A549 (cell line): ENCODE results near the gene MINPP1. TPM values are rescaled to one million over a fixed set of nuclear protein-coding genes. Genes with fewer than 3 reads are reported as not detected.
A peak's percentile ranks its signal among the peaks of the same experiment; 100 is the strongest.

Source experiments
- ATAC-seq, 2 experiments: fragments of 200-7000 bp in 1 of 2; fragments of >200 bp in 1 of 2; cut with Nextera tagmentation in 1 of 2; cut with Tn5 transposase in 1 of 2; 3 replicates each; pipeline versions ENCODE4 v1.8.0 to v1.9.1; 2018 to 2020; ENCODE audit warnings: mild to moderate bottlenecking in 1 of 2, moderate library complexity in 1 of 2
- CTCF ChIA-PET: fragments of 300-600 bp; sonication (Branson Sonifier 250); formaldehyde crosslinking; extraction: SDS; loops from one replicate; lab custom pipeline; 2021; ENCODE audit warnings: antibody characterized with exemption, inconsistent platforms; lab: Yijun Ruan, JAX
- POLR2A ChIA-PET: fragments of 350-600 bp; formaldehyde crosslinking; extraction: SDS; loops from one replicate; lab custom pipeline; 2021; ENCODE audit warnings: antibody characterized with exemption, inconsistent platforms; lab: Yijun Ruan, JAX
- DNase-seq, 2 experiments: peaks; one replicate each; pipeline versions ENCODE4 v3.0.0 to v3.0.0-alpha.2; 2011 to 2016; ENCODE audit warnings: low read depth in 1 of 2, low spot score in 1 of 2
- FAIRE-seq: peaks from 2 replicates; lab custom pipeline; 2011; peaks lifted over from hg19 to GRCh38; lab: Jason Lieb, UNC
- H3K27ac ChIP-seq, 2 experiments: fragments of >200 bp; sonication (Bioruptor Twin); formaldehyde crosslinking; 3 replicates each; pipeline ENCODE4 v1.5.1; 2016 to 2017
- H3K4me1 ChIP-seq: fragments of >200 bp; sonication (Bioruptor Twin); formaldehyde crosslinking; 3 replicates; pipeline ENCODE4 v1.6.1; 2016
- H3K4me2 ChIP-seq: fragments of >200 bp; sonication (Bioruptor Twin); formaldehyde crosslinking; 3 replicates; pipeline ENCODE4 v1.6.1; 2016
- H3K4me3 ChIP-seq: fragments of >200 bp; sonication (Bioruptor Twin); formaldehyde crosslinking; 3 replicates; pipeline ENCODE4 v1.5.1; 2016
- H3K9me3 ChIP-seq: fragments of >200 bp; sonication (Bioruptor Twin); formaldehyde crosslinking; 3 replicates; pipeline ENCODE4 v1.6.1; 2016
- CBX2 ChIP-seq: fragments of 200-600 bp; sonication (generic); IDR thresholded peaks from 2 replicates; pipeline ENCODE4 v1.6.1; 2016; ENCODE audit warnings: low read depth, mild to moderate bottlenecking, borderline replicate concordance
- CEBPB ChIP-seq, 2 experiments: fragments of >200 bp in 1 of 2; sonication (Bioruptor Twin) in 1 of 2; formaldehyde crosslinking in 1 of 2; IDR thresholded peaks; 2 replicates each; pipeline ENCODE4 v1.6.1; 2012 to 2016
- CHD2 ChIP-seq: fragments of 150-350 bp; IDR thresholded peaks from 2 replicates; pipeline ENCODE4 v1.6.1; 2014; ENCODE audit warnings: low read length; ENCODE audit not compliant: partially characterized antibody
- EHMT2 ChIP-seq: fragments of 200-600 bp; sonication (generic); IDR thresholded peaks from 2 replicates; pipeline ENCODE4 v1.6.1; 2016; ENCODE audit warnings: antibody characterized with exemption, low read depth, mild to moderate bottlenecking, moderate library complexity
- EP300 ChIP-seq, 2 experiments: fragments of >200 bp; sonication (Bioruptor Twin); formaldehyde crosslinking; IDR thresholded peaks; 2 replicates in 1 of 2; 3 replicates in 1 of 2; pipeline ENCODE4 v1.6.1; 2016 to 2017
- ESRRA ChIP-seq: fragments of 150-350 bp; IDR thresholded peaks from 2 replicates; pipeline ENCODE4 v1.6.1; 2014; ENCODE audit warnings: mild to moderate bottlenecking, low read length, borderline replicate concordance
- FOSB ChIP-seq: fragments of 250-450 bp; sonication (Bioruptor Pico); IDR thresholded peaks from 2 replicates; pipeline ENCODE4 v1.5.0; 2020; ENCODE audit warnings: mild to moderate bottlenecking, moderate library complexity
- GATA3 ChIP-seq: IDR thresholded peaks from 2 replicates; pipeline ENCODE4 v1.6.1; 2012; ENCODE audit warnings: borderline replicate concordance
- HEYL ChIP-seq: fragments of 250-450 bp; sonication (Bioruptor Pico); IDR thresholded peaks from 2 replicates; pipeline ENCODE4 v1.8.0; 2021; ENCODE audit warnings: mild to moderate bottlenecking, moderate library complexity
- HOXA7 ChIP-seq: fragments of 250-450 bp; sonication (Bioruptor Pico); IDR thresholded peaks from 2 replicates; pipeline ENCODE4 v1.5.0; 2020; ENCODE audit warnings: mild to moderate bottlenecking, moderate library complexity
- JUN ChIP-seq, 2 experiments: fragments of >200 bp; sonication (Bioruptor Twin); formaldehyde crosslinking; IDR thresholded peaks; 2 replicates in 1 of 2; 3 replicates in 1 of 2; pipeline ENCODE4 v1.6.1; 2016 to 2017
- JUNB ChIP-seq: fragments of >200 bp; sonication (Bioruptor Twin); formaldehyde crosslinking; IDR thresholded peaks from 2 replicates; pipeline ENCODE4 v1.6.1; 2016
- PHF8 ChIP-seq: fragments of 200-600 bp; sonication (generic); IDR thresholded peaks from 2 replicates; pipeline ENCODE4 v1.6.1; 2016; ENCODE audit warnings: low read depth, mild to moderate bottlenecking, antibody characterized with exemption, moderate library complexity, borderline replicate concordance
- POLR2A ChIP-seq: IDR thresholded peaks from 2 replicates; pipeline ENCODE4 v1.6.1; 2012; ENCODE audit warnings: mild to moderate bottlenecking, low read length
- RAD21 ChIP-seq, 2 experiments: fragments of >200 bp in 1 of 2; sonication (Bioruptor Twin) in 1 of 2; formaldehyde crosslinking in 1 of 2; IDR thresholded peaks in 1 of 2; conservative IDR thresholded peaks in 1 of 2; 2 replicates in 1 of 2; 3 replicates in 1 of 2; pipeline ENCODE4 v1.6.1; 2012 to 2018; ENCODE audit warnings: inconsistent platforms in 1 of 2
- RARB ChIP-seq: fragments of 250-450 bp; sonication (Bioruptor Pico); IDR thresholded peaks from 2 replicates; pipeline ENCODE4 v1.8.0; 2021; ENCODE audit warnings: mild to moderate bottlenecking, moderate library complexity
- RFX5 ChIP-seq: fragments of 450-650 bp; IDR thresholded peaks from 2 replicates; pipeline ENCODE4 v1.7.1; 2014; ENCODE audit warnings: antibody characterized with exemption, mild to moderate bottlenecking, moderate library complexity
- RNF2 ChIP-seq: fragments of 200-600 bp; sonication (generic); IDR thresholded peaks from 2 replicates; pipeline ENCODE4 v1.6.1; 2016; ENCODE audit warnings: low read depth, mild to moderate bottlenecking, antibody characterized with exemption, moderate library complexity, borderline replicate concordance
- SMC3 ChIP-seq: fragments of >200 bp; sonication (Bioruptor Twin); formaldehyde crosslinking; IDR thresholded peaks from 3 replicates; pipeline ENCODE4 v1.6.1; 2018; ENCODE audit warnings: inconsistent platforms
- ZFP36 ChIP-seq: fragments of 450-650 bp; IDR thresholded peaks from 2 replicates; pipeline ENCODE4 v1.6.1; 2014; ENCODE audit warnings: borderline replicate concordance; ENCODE audit not compliant: partially characterized antibody
- WGBS: methylation state at CpG from one replicate; pipeline ENCODE4 v1.1.6; 2017; ENCODE audit errors: missing lambda C conversion rate; 5-methylcytosine and 5-hydroxymethylcytosine counted together
- polyA plus RNA-seq, 4 experiments: library from polyadenylated mRNA; depleted of rRNA in 3 of 4; stranded (reverse); fragments of >200 nt; fragmentation: RNase III in 1 of 4; extraction: RNeasy Plus Mini Kit Qiagen cat#74134 plus additional on column Dnase treatment in 1 of 4; gene quantifications; 2 replicates in 3 of 4; 3 replicates in 1 of 4; pipeline ENCODE4 v1.2.3, GENCODE V29; 2011 to 2017
- TF ChIP-seq, protein P1 (sequence below): IDR thresholded peaks from 2 replicates; pipeline ENCODE4 v1.6.1; 2012
- TF ChIP-seq, protein P2 (sequence below): IDR thresholded peaks from 2 replicates; pipeline ENCODE4 v1.6.1; 2012
- TF ChIP-seq, protein P3 (sequence below): IDR thresholded peaks from 2 replicates; pipeline ENCODE4 v1.6.1; 2012; ENCODE audit warnings: low read depth, borderline replicate concordance
- TF ChIP-seq, protein P4 (sequence below): fragments of 450-650 bp; IDR thresholded peaks from 2 replicates; pipeline ENCODE4 v1.6.1; 2014; ENCODE audit warnings: antibody characterized with exemption
- TF ChIP-seq, protein P5 (sequence below): fragments of >200 bp; sonication (Bioruptor Twin); formaldehyde crosslinking; IDR thresholded peaks from 3 replicates; pipeline ENCODE4 v1.6.1; 2016
- TF ChIP-seq, protein P6 (sequence below): fragments of 150-350 bp; IDR thresholded peaks from 2 replicates; pipeline ENCODE4 v1.6.1; 2014; ENCODE audit warnings: low read depth, mild to moderate bottlenecking, low read length
- TF ChIP-seq, protein P7 (sequence below): fragments of 250-450 bp; sonication (Bioruptor Pico); IDR thresholded peaks from 2 replicates; pipeline ENCODE4 v1.5.0; 2021; ENCODE audit warnings: mild to moderate bottlenecking, moderate library complexity, borderline replicate concordance

Gene MINPP1
- polyA plus RNA-seq, 2 of the 4 experiments (the other 2 are of a cell fraction): 28.4 to 31.4 TPM

DNA sequence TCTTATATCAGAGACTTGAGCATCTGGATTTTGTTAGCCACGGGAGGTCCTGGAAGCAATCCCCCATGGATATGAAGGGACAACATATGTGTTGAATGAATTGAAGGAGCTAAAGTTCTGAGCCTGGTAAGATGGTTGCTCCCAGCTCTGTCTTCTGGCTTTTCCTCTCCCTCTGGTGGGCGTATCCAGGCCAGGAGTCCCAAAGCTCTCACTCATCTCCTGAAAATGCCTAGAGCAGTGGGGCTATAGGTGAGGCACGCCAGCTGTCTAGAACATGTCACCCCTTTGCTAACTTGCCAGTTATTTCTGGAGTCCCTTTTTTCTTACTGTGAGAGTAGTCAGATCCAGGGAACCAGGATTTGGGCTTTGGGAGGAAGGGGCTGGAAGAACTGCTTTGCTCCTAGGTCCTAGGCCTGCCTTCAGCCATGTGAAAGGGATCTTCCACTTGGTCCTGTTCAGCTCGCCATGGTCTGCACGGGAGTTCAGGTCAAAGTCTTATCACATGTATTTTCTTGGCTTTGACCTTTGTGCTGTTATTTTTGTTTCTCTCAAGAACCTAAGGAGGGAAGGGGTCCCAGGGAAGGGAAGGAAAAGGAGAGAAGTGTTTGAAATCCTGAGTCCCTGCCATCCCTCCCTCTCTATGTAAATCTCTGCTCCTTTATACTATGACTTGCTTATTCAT is 73.6 kb downstream of the MINPP1 start:
- FAIRE-seq (no peak), ATAC-seq (peak in 1 of 2 experiments; percentile 67; a peak in 3 of 6 replicates), DNase-seq (no peak)
- Histone ChIP-seq H3K9me3 (no peaks in the 10 kb centered on the region), H3K27ac (peak overlapping the region in 1 of 2 experiments; percentile 64; a peak in 2 of 6 replicates), H3K4me3 (no peak overlapping the region), H3K4me2 (peak overlapping the region; percentile 53; the same call in 1 of the 3 replicates), H3K4me1 (peaks cover 16% of the 10 kb centered on the region)
- ChIA-PET POLR2A (no interaction called here), CTCF (interaction anchor here (0.6 to 1.2 kb wide), 2 partner anchors 10 to 54 kb away, joined by 3 read pairs; no protein-coding TSS in a partner anchor)
- TF ChIP-seq EHMT2: no peak
- TF ChIP-seq HEYL (CRISPR knock-in tag): no peak
- TF ChIP-seq RNF2: no peak
- no peak for TF ChIP-seq JUN (IDR thresholded peaks at IDR 0.05)
- TF ChIP-seq POLR2A: no peak
- no peak for TF ChIP-seq ESRRA
- no peak for TF ChIP-seq EP300 (IDR thresholded peaks at IDR 0.05)
- no peak for TF ChIP-seq RFX5
- TF ChIP-seq CHD2: no peak
- TF ChIP-seq, protein P1, sequence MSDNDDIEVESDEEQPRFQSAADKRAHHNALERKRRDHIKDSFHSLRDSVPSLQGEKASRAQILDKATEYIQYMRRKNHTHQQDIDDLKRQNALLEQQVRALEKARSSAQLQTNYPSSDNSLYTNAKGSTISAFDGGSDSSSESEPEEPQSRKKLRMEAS: no peak
- TF ChIP-seq CBX2: no peak
- no peak for TF ChIP-seq GATA3
- no peak for TF ChIP-seq RAD21 (conservative IDR thresholded peaks at IDR 0.05 in 1 of 2, IDR thresholded peaks at IDR 0.05 in 1 of 2)
- TF ChIP-seq CEBPB (IDR thresholded peaks at IDR 0.05): no peak
- TF ChIP-seq HOXA7: no peak
- TF ChIP-seq, protein P2, sequence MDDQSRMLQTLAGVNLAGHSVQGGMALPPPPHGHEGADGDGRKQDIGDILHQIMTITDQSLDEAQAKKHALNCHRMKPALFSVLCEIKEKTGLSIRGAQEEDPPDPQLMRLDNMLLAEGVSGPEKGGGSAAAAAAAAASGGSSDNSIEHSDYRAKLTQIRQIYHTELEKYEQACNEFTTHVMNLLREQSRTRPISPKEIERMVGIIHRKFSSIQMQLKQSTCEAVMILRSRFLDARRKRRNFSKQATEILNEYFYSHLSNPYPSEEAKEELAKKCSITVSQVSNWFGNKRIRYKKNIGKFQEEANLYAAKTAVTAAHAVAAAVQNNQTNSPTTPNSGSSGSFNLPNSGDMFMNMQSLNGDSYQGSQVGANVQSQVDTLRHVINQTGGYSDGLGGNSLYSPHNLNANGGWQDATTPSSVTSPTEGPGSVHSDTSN: no peak
- 79% methylated on average over 5 of the region's 5 CpGs for WGBS

DNA sequence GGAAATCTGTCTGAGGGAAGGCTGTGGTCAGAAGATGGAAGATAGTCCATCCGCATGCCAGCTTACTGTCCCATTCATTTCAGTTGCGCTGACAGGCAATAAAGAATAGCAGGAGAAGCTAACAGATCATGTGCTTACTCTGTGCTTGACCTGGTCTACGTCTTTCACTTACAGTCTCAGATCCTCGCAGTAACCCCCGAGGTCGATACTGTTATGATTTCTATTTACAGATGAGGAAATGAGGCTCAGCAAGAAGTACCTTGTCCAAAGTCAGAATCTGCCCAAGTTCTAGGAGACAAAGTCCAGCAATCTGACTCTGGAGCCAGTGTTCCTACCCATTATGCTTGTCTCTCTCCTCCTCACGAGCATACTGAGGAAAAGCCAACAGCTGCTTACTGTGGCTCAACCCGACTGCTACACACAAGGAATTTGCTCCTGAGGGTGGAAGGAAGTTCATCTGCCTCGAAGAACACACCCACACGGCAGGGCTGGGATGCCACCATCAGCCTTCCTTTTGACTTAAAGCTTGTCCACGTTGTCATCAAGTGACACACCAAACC is 74.2 kb downstream of the MINPP1 start:
- CTCF ChIA-PET: interaction anchor here (0.6 to 1.2 kb wide), 3 partner anchors 9 to 77 kb away, joined by 3 read pairs; no protein-coding TSS in a partner anchor
- ATAC-seq: peak; percentile 67 to 81; a peak in 5 of 6 replicates

More for the DNA sequence above, 74.2 kb downstream of the MINPP1 start:
- no peak overlapping the region for H3K4me3 ChIP-seq
- peak overlapping the region; percentile 53 for H3K4me2 ChIP-seq
- DNase-seq (peak in 1 of 2 experiments; percentile 29), FAIRE-seq (no peak)
- POLR2A ChIA-PET: no interaction called here
- WGBS: 38% methylated on average over 11 of the region's 11 CpGs
- H3K27ac ChIP-seq: peak overlapping the region in 1 of 2 experiments; percentile 64; a peak in 3 of 6 replicates
- no peaks in the 10 kb centered on the region for H3K9me3 ChIP-seq
- peaks cover 16% of the 10 kb centered on the region for H3K4me1 ChIP-seq
- TF ChIP-seq RARB: no peak
- no peak for TF ChIP-seq JUNB
- no peak for TF ChIP-seq GATA3
- TF ChIP-seq CEBPB (IDR thresholded peaks at IDR 0.05): no peak
- TF ChIP-seq PHF8: no peak
- TF ChIP-seq, protein P3, sequence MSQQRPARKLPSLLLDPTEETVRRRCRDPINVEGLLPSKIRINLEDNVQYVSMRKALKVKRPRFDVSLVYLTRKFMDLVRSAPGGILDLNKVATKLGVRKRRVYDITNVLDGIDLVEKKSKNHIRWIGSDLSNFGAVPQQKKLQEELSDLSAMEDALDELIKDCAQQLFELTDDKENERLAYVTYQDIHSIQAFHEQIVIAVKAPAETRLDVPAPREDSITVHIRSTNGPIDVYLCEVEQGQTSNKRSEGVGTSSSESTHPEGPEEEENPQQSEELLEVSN: no peak
- TF ChIP-seq, protein P4, sequence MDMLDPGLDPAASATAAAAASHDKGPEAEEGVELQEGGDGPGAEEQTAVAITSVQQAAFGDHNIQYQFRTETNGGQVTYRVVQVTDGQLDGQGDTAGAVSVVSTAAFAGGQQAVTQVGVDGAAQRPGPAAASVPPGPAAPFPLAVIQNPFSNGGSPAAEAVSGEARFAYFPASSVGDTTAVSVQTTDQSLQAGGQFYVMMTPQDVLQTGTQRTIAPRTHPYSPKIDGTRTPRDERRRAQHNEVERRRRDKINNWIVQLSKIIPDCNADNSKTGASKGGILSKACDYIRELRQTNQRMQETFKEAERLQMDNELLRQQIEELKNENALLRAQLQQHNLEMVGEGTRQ: no peak
- TF ChIP-seq POLR2A: no peak
- no peak for TF ChIP-seq ZFP36
- TF ChIP-seq, protein P5, sequence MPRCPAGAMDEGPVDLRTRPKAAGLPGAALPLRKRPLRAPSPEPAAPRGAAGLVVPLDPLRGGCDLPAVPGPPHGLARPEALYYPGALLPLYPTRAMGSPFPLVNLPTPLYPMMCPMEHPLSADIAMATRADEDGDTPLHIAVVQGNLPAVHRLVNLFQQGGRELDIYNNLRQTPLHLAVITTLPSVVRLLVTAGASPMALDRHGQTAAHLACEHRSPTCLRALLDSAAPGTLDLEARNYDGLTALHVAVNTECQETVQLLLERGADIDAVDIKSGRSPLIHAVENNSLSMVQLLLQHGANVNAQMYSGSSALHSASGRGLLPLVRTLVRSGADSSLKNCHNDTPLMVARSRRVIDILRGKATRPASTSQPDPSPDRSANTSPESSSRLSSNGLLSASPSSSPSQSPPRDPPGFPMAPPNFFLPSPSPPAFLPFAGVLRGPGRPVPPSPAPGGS: no peak
- TF ChIP-seq SMC3: no peak
- TF ChIP-seq, protein P6, sequence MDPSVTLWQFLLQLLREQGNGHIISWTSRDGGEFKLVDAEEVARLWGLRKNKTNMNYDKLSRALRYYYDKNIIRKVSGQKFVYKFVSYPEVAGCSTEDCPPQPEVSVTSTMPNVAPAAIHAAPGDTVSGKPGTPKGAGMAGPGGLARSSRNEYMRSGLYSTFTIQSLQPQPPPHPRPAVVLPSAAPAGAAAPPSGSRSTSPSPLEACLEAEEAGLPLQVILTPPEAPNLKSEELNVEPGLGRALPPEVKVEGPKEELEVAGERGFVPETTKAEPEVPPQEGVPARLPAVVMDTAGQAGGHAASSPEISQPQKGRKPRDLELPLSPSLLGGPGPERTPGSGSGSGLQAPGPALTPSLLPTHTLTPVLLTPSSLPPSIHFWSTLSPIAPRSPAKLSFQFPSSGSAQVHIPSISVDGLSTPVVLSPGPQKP: no peak
- TF ChIP-seq FOSB (CRISPR knock-in tag): no peak
- TF ChIP-seq, protein P7, sequence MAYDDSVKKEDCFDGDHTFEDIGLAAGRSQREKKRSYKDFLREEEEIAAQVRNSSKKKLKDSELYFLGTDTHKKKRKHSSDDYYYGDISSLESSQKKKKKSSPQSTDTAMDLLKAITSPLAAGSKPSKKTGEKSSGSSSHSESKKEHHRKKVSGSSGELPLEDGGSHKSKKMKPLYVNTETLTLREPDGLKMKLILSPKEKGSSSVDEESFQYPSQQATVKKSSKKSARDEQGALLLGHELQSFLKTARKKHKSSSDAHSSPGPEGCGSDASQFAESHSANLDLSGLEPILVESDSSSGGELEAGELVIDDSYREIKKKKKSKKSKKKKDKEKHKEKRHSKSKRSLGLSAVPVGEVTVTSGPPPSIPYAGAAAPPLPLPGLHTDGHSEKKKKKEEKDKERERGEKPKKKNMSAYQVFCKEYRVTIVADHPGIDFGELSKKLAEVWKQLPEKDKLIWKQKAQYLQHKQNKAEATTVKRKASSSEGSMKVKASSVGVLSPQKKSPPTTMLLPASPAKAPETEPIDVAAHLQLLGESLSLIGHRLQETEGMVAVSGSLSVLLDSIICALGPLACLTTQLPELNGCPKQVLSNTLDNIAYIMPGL (CRISPR knock-in tag): no peak
